MM.1S (cell line): ENCODE measurements around the gene C2CD2.

Experiments
- EZH2 ChIP-seq: fragments of 300-600 bp; sonication (generic); optimal IDR thresholded peaks from 2 replicates; pipeline ENCODE3; 2017; ENCODE audit warnings: low read depth, mild to moderate bottlenecking, antibody characterized with exemption, low read length, mixed read lengths
- EZH2phosphoT487 ChIP-seq: fragments of 300-600 bp; sonication (generic); IDR thresholded peaks from 2 replicates; pipeline ENCODE4 v1.6.1; 2018; ENCODE audit warnings: antibody characterized with exemption, low read length
- TF ChIP-seq, protein P1 (sequence below): fragments of 300-600 bp; sonication (generic); IDR thresholded peaks from 2 replicates; pipeline ENCODE4 v1.5.1; 2016; ENCODE audit warnings: antibody characterized with exemption, low read length, mixed read lengths

- TF ChIP-seq, protein P1, sequence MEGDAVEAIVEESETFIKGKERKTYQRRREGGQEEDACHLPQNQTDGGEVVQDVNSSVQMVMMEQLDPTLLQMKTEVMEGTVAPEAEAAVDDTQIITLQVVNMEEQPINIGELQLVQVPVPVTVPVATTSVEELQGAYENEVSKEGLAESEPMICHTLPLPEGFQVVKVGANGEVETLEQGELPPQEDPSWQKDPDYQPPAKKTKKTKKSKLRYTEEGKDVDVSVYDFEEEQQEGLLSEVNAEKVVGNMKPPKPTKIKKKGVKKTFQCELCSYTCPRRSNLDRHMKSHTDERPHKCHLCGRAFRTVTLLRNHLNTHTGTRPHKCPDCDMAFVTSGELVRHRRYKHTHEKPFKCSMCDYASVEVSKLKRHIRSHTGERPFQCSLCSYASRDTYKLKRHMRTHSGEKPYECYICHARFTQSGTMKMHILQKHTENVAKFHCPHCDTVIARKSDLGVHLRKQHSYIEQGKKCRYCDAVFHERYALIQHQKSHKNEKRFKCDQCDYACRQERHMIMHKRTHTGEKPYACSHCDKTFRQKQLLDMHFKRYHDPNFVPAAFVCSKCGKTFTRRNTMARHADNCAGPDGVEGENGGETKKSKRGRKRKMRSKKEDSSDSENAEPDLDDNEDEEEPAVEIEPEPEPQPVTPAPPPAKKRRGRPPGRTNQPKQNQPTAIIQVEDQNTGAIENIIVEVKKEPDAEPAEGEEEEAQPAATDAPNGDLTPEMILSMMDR: no peak
- TF ChIP-seq EZH2phosphoT487: no peak
- TF ChIP-seq EZH2: no peak
Observed at GRCh38 chr21:41900401-41900800, 53.4 kb downstream of the C2CD2 start.
